Heart left ventricle (tissue), 16 donors: ENCODE results near the gene TUBA4A. TPM values are rescaled to one million over a fixed set of nuclear protein-coding genes. Genes with fewer than 3 reads are reported as not detected.
A peak's percentile ranks its signal among the peaks of the same experiment; 100 is the strongest.
"Not testable (repeated sequence)": the region's sequence is repeated elsewhere in the genome, so short reads cannot be mapped to it uniquely, and the experiment has no call there.

Source experiments
- ATAC-seq, 4 donors: fragments of 200-7000 bp; cut with Tn5 transposase; one replicate each; pipeline ENCODE4 v1.9.1; 2020 to 2022; ENCODE audit warnings: moderate library complexity in 4 of 4, mild to moderate bottlenecking in 3 of 4, moderate number of reproducible peaks in 1 of 4
- DNase-seq, 5 donors: peaks; one replicate each; pipeline ENCODE4 v3.0.0-alpha.2; 2020
- H3K27ac ChIP-seq, 12 donors: fragments of 200-600 bp; sonication (generic) in 4 of 12; one replicate each; pipeline versions ENCODE4 v1.5.0 to v1.8.0; 2016 to 2022; ENCODE audit warnings: mild to moderate bottlenecking in 2 of 12
- H3K27me3 ChIP-seq, 9 donors: fragments of 200-600 bp; sonication (generic) in 2 of 9; one replicate each; pipeline versions ENCODE4 v1.5.1 to v1.8.0; 2016 to 2022; ENCODE audit warnings: mild to moderate bottlenecking in 3 of 9
- H3K36me3 ChIP-seq, 9 donors: fragments of 200-600 bp; sonication (generic) in 2 of 9; one replicate each; pipeline versions ENCODE4 v1.5.0 to v1.8.0; 2018 to 2022; ENCODE audit warnings: mild to moderate bottlenecking in 2 of 9
- H3K4me1 ChIP-seq, 12 donors: fragments of 200-600 bp; sonication (generic) in 4 of 12; one replicate each; pipeline versions ENCODE4 v1.5.0 to v1.8.0; 2016 to 2022; ENCODE audit warnings: mild to moderate bottlenecking in 3 of 12
- H3K4me3 ChIP-seq, 12 donors: fragments of 200-600 bp; sonication (generic) in 4 of 12; one replicate each; pipeline versions ENCODE4 v1.5.0 to v1.8.0; 2017 to 2022; ENCODE audit warnings: mild to moderate bottlenecking in 9 of 12, moderate library complexity in 4 of 12
- H3K9me3 ChIP-seq, 12 donors: fragments of 200-600 bp; sonication (generic) in 4 of 12; one replicate each; pipeline versions ENCODE4 v1.5.0 to v1.8.0; 2016 to 2022; ENCODE audit warnings: mild to moderate bottlenecking in 1 of 12
- POLR2A ChIP-seq, 2 donors: fragments of 450-650 bp; IDR thresholded peaks; one replicate each; pipeline ENCODE4 v1.6.1; 2017; ENCODE audit warnings: antibody characterized with exemption in 2 of 2, mild to moderate bottlenecking in 2 of 2, moderate library complexity in 2 of 2
- WGBS, 4 donors: extraction: QIAGEN DNeasy Blood & Tissue Kit in 2 of 4; methylation state at CpG; one replicate each; pipeline versions ENCODE4 v1.1.5 to v1.1.7; 2013 to 2018; 5-methylcytosine and 5-hydroxymethylcytosine counted together
- intact Hi-C, 10 donors: fragments of 100-400 bp; cut with DNase I; formaldehyde crosslinking; loops; one replicate each; pipeline versions ENCODE4 v1.11.1 to v1.14.2; 2022
- microRNA counts, 2 donors: library from miRNA; unstranded; fragments of <30 nt; microRNA quantifications; one replicate each; lab custom pipeline; 2016
- microRNA-seq, 4 donors: library from miRNA; unstranded; fragments of <30 nt; microRNA quantifications; one replicate each; pipeline versions ENCODE4 to v1.2.0, GENCODE V29; 2017 to 2020
- polyA plus RNA-seq, 2 donors: library from polyadenylated mRNA; stranded (reverse); fragments of 200-250 nt; gene quantifications; one replicate each; pipeline ENCODE4 v1.2.3, GENCODE V29; 2013
- total RNA-seq, 9 donors: library from RNA; depleted of rRNA in 2 of 9; stranded (reverse); fragments of >200 nt in 2 of 9; fragmentation: NEBNext Ultra II Directional in 3 of 9; extraction: Animal tissue kit (Norgen Biotek cat#: 25700) in 3 of 9; gene quantifications; one replicate each; pipeline versions ENCODE4 v1.1.0 to v1.2.4, GENCODE V29; 2016 to 2023
- TF ChIP-seq, protein P1 (sequence below), 12 donors: fragments of 200-600 bp; sonication (generic) in 4 of 12; IDR thresholded peaks; one replicate each; pipeline versions ENCODE4 v1.5.0 to v1.8.0; 2018 to 2022; ENCODE audit warnings: antibody characterized with exemption in 12 of 12, mild to moderate bottlenecking in 5 of 12
- donor health status: ischemic (EF 13 %, LVEDD 7.1; RV severe dilation, severe dysfunction).
- donor health status: healthy with polysubstance abuse.
- donor health status: DM: no; HTN: yes; CAD: no.
- donor health status: DM: no; HTN: no; CAD: no.
- donor health status: ischemic (EF 25% LVEDD 6.9; RV normal size, moderate dysfunction).
- donor health status: ischemic (EF 25% LVEDD 5.7; RV mildly dilated, moderate dysfunction).
- donor health status: healthy.
- donor health status: DM: yes; HTN: yes; CAD: no.
- donor health status: ischemic (EF 35%, LVEDD 5.7; RV mildly dilated, moderate dysfunction).
- donor health status: nonischemic (EF 11% LVEDD 7.7; RV severe dilation, severe dysfunction).
- donor health status: DM: yes; HTN: yes; CAD: no.
- donor health status: PGD.
- donor health status: ischemic (EF 29% LVEDD 5.4; RV normal size, mild dysfunction).
- donor health status: nonischemic (EF 23%, LVEDD 6.1; RV moderate dilation, normal function).

TUBA4A gene
- total and polyA plus RNA-seq, 11 donors = 137 to 381 (median 193) TPM

DNA sequence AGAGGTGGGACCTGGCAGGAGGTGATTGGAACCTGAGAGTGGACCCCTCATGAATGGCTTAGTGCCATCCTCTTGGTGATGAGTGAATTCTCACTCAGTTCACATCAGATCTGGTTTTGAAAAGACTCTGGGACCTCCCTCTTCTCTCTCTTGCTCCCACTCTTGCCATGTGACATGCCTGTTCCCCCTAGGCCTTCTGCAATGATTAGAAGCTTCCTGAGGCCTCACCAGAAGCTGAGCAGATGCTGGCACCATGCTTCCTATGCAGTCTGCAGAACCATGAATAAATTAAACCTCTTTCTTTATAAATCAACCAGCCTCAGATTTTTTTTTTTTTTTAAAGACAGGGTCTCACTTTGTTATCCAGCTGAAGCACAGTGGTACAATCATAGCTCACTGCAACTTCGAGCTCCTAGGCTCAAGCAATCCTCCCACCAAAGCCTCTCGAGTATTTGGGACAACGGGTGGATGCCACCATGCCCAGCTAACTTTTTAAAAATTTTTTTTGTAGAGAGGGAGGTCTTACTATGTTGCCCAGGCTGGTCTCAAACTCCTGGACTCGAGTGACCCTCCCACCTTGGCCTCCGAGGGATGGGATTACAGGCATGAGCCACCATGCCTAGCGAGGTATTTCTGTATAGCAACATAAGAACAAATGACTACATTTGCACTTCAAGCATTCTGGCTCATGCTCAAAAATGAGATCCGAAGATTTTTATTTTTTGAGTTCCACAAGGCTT is 49.1 kb downstream of the TUBA4A start:
- ATAC-seq (no peak), DNase-seq (peak in 1 of 5 donors; percentile 3)
- 91 to 95% (median 94%) methylated on average over 7 of the region's 7 CpGs for WGBS, 4 donors
- no peak overlapping the region for H3K4me3 ChIP-seq
- H3K36me3 ChIP-seq = peaks cover 0 to 20% (median 17%) of the 10 kb centered on the region in 9 donors
- peaks cover 0 to 3% (median 0%) of the 10 kb centered on the region in 9 donors for H3K27me3 ChIP-seq
- intact Hi-C loops = loop anchor here in 7 of 10 donors (2.0 to 5.0 kb wide), 4 partner anchors 24 to 42 kb away; partner anchors contain the start of genes NHEJ1 (in 3 of the 7) and SLC23A3 (in 3 of the 7)
- peaks cover 0 to 25% (median 17%) of the 10 kb centered on the region in 12 donors for H3K4me1 ChIP-seq
- no peak for TF ChIP-seq POLR2A (IDR thresholded peaks at IDR 0.05)
- TF ChIP-seq, protein P1, sequence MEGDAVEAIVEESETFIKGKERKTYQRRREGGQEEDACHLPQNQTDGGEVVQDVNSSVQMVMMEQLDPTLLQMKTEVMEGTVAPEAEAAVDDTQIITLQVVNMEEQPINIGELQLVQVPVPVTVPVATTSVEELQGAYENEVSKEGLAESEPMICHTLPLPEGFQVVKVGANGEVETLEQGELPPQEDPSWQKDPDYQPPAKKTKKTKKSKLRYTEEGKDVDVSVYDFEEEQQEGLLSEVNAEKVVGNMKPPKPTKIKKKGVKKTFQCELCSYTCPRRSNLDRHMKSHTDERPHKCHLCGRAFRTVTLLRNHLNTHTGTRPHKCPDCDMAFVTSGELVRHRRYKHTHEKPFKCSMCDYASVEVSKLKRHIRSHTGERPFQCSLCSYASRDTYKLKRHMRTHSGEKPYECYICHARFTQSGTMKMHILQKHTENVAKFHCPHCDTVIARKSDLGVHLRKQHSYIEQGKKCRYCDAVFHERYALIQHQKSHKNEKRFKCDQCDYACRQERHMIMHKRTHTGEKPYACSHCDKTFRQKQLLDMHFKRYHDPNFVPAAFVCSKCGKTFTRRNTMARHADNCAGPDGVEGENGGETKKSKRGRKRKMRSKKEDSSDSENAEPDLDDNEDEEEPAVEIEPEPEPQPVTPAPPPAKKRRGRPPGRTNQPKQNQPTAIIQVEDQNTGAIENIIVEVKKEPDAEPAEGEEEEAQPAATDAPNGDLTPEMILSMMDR (IDR thresholded peaks at IDR 0.05) = no peak
- H3K9me3 ChIP-seq = no peaks in the 10 kb centered on the region
- H3K27ac ChIP-seq = no peak overlapping the region

DNA sequence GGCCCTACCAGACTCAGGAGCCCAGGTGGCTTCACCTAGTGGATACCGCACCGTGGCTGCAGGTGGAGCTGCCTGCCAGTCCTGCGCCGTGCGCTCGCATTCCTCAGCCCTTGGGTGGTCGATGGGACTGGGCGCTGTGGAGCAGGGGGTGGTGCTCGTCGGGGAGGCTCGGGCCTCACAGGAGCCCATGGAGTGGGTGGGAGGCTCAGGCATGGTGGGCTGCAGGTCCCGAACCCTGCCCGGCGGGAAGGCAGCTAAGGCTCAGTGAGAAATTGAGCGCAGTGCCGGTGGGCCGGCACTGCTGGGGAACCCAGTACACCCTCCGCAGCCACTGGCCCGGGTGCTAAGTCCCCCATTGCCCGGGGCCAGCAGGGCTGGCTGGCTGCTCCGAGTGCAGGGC is 52.4 kb downstream of the TUBA4A start:
- H3K4me1 ChIP-seq, H3K9me3 ChIP-seq, ATAC-seq, H3K27ac ChIP-seq, H3K36me3 ChIP-seq, intact Hi-C loops, H3K4me3 ChIP-seq: not testable (repeated sequence)
- peak in 1 of 5 donors; percentile 0 for DNase-seq
- 89 to 93% (median 90%) methylated on average over 15 to 21 of the region's 21 CpGs for WGBS, 4 donors
- peaks cover 0 to 16% (median 0%) of the 10 kb centered on the region in 9 donors for H3K27me3 ChIP-seq

DNA sequence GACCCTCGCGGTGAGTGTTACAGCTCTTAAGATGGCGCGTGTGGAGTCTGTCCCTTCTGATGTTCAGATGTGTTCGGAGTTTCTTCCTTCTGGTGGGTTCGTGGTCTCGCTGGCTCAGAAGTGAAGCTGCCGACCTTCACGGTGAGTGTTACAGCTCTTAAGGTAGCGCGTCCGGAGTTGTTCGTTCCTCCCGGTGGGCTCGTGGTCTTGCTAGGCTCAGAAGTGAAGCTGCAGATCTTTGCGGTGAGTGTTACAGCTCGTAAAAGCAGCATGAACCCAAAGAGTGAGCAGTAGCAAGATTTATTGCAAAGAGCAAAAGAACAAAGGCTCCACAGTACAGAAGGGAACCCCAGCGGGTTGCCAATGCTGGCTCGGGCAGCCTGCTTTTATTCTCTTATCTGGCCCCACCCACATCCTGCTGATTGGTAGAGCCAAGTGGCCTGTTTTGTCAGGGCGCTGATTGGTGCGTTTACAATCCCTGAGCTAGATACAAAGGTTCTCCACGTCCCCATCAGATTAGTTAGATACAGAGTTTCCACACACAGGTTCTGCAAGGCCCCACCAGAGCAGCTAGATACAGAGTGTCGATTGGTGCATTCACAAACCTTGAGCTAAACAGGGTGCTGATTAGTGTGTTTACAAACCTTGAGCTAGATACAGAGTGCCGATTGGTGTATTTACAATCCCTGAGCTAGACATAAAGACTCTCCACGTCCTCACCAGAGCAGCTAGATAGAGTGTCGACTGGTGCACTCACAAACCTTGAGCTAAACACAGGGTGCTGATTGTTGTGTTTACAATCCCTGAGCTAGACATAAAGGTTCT is 53.0 kb downstream of the TUBA4A start:
- peak in 1 of 5 donors; percentile 1 for DNase-seq
- H3K27ac ChIP-seq, H3K4me3 ChIP-seq, H3K4me1 ChIP-seq, H3K9me3 ChIP-seq, H3K36me3 ChIP-seq, ATAC-seq, intact Hi-C loops: not testable (repeated sequence)
- 79 to 86% (median 81%) methylated on average over 25 to 26 of the region's 26 CpGs for WGBS, 4 donors
- peaks cover 0 to 16% (median 0%) of the 10 kb centered on the region in 9 donors for H3K27me3 ChIP-seq

MicroRNA genes within 50 kb of the gene (microRNA counts, 767-probe panel; counts per million panel counts)
- 1,023 to 1,986 counts per million in 2 donors for microRNA hsa-miR-153 (lab: Ali Mortazavi, UCI)

Small RNA genes lying within 50 kb of the gene (microRNA-seq; reads per million reads assigned to microRNA genes)
- 0 to 0.77 (median 0) reads per million in 4 donors for gene MIR153-1

Other genes starting within 250 kb of the TUBA4A start
- under 1 TPM in 1 of 9 donors, not detected in 8; 0.04 TPM for gene CFAP65, start 212.4 kb downstream of the TUBA4A start, total RNA-seq
- gene CFAP65, start 212.4 kb downstream of the TUBA4A start, polyA plus RNA-seq = not detected
- not detected for gene IHH, start 193.0 kb downstream of the TUBA4A start, total RNA-seq
- not detected for gene IHH, start 193.0 kb downstream of the TUBA4A start, polyA plus RNA-seq
- gene NHEJ1, start 93.1 kb downstream of the TUBA4A start, total RNA-seq = 10 to 100 TPM in 1 of 9 donors, 1 to 10 TPM in 8; 4.6 to 13.2 (median 8.0) TPM
- 10 to 100 TPM in 1 of 2 donors, 1 to 10 TPM in 1; 3.7 to 17.0 TPM for gene NHEJ1, start 93.1 kb downstream of the TUBA4A start, polyA plus RNA-seq
- under 1 TPM in 8 of 9 donors, not detected in 1; 0.12 to 0.92 (median 0.44) TPM for gene SLC23A3, start 83.9 kb downstream of the TUBA4A start, total RNA-seq
- under 1 TPM; 0.17 to 0.84 TPM for gene SLC23A3, start 83.9 kb downstream of the TUBA4A start, polyA plus RNA-seq
- gene CNPPD1, start 77.0 kb downstream of the TUBA4A start, total RNA-seq = 10 to 100 TPM; 40.1 to 81.8 (median 57.2) TPM
- 100 to 1,000 TPM in 1 of 2 donors, 10 to 100 TPM in 1; 37.3 to 118 TPM for gene CNPPD1, start 77.0 kb downstream of the TUBA4A start, polyA plus RNA-seq
- 10 to 100 TPM; 28.3 to 55.8 (median 38.2) TPM for gene RETREG2, start 75.6 kb downstream of the TUBA4A start, total RNA-seq
- 10 to 100 TPM; 13.4 to 56.0 TPM for gene RETREG2, start 75.6 kb downstream of the TUBA4A start, polyA plus RNA-seq
- 10 to 100 TPM; 13.9 to 32.3 (median 23.5) TPM for gene ZFAND2B, start 47.1 kb downstream of the TUBA4A start, total RNA-seq
- 10 to 100 TPM; 17.6 to 35.7 TPM for gene ZFAND2B, start 47.1 kb downstream of the TUBA4A start, polyA plus RNA-seq
- gene ABCB6, start 35.0 kb downstream of the TUBA4A start, total RNA-seq = 10 to 100 TPM; 12.1 to 28.1 (median 17.9) TPM
- gene ABCB6, start 35.0 kb downstream of the TUBA4A start, polyA plus RNA-seq = 10 to 100 TPM; 25.3 to 30.4 TPM
- gene ATG9A, start 24.3 kb downstream of the TUBA4A start, total RNA-seq = 100 to 1,000 TPM in 3 of 9 donors, 10 to 100 TPM in 6; 62.8 to 147 (median 83.5) TPM
- gene ATG9A, start 24.3 kb downstream of the TUBA4A start, polyA plus RNA-seq = 100 to 1,000 TPM in 1 of 2 donors, 10 to 100 TPM in 1; 28.3 to 133 TPM
- gene ANKZF1, start 24.1 kb downstream of the TUBA4A start, total RNA-seq = 10 to 100 TPM; 14.0 to 36.8 (median 28.0) TPM
- 10 to 100 TPM; 15.2 to 22.5 TPM for gene ANKZF1, start 24.1 kb downstream of the TUBA4A start, polyA plus RNA-seq
- gene GLB1L, start 8.5 kb downstream of the TUBA4A start, total RNA-seq = 1 to 10 TPM; 1.6 to 7.9 (median 2.5) TPM
- 1 to 10 TPM; 1.3 to 1.8 TPM for gene GLB1L, start 8.5 kb downstream of the TUBA4A start, polyA plus RNA-seq
- 10 to 100 TPM; 13.8 to 26.9 (median 19.1) TPM for gene STK16, start 8.4 kb downstream of the TUBA4A start, total RNA-seq
- gene STK16, start 8.4 kb downstream of the TUBA4A start, polyA plus RNA-seq = 10 to 100 TPM; 13.8 to 31.6 TPM
- gene TUBA4B, start 675 bp downstream of the TUBA4A start, total RNA-seq = not detected
- not detected for gene TUBA4B, start 675 bp downstream of the TUBA4A start, polyA plus RNA-seq
- gene DNAJB2, start 25.4 kb upstream of the TUBA4A start, total RNA-seq = 10 to 100 TPM; 61.3 to 95.4 (median 74.9) TPM
- gene DNAJB2, start 25.4 kb upstream of the TUBA4A start, polyA plus RNA-seq = 100 to 1,000 TPM in 1 of 2 donors, 10 to 100 TPM in 1; 66.5 to 181 TPM
- gene PTPRN, start 55.5 kb upstream of the TUBA4A start, total RNA-seq = under 1 TPM in 3 of 9 donors, not detected in 6; 0.19 to 0.93 (median 0.59) TPM
- gene PTPRN, start 55.5 kb upstream of the TUBA4A start, polyA plus RNA-seq = under 1 TPM in 1 of 2 donors, not detected in 1; 0.12 TPM
- gene RESP18, start 78.8 kb upstream of the TUBA4A start, total RNA-seq = not detected
- gene RESP18, start 78.8 kb upstream of the TUBA4A start, polyA plus RNA-seq = not detected
- 100 to 1,000 TPM in 1 of 9 donors, 10 to 100 TPM in 8; 61.8 to 101 (median 73.4) TPM for gene DNPEP, start 134.0 kb upstream of the TUBA4A start, total RNA-seq
- gene DNPEP, start 134.0 kb upstream of the TUBA4A start, polyA plus RNA-seq = 10 to 100 TPM; 61.3 to 69.6 TPM
- over 10,000 TPM in 8 of 9 donors, 1,000 to 10,000 TPM in 1; 9,618 to 28,674 (median 17,979) TPM for gene DES, start 164.5 kb upstream of the TUBA4A start, total RNA-seq
- over 10,000 TPM; 15,024 to 19,385 TPM for gene DES, start 164.5 kb upstream of the TUBA4A start, polyA plus RNA-seq
- gene SPEG, start 180.9 kb upstream of the TUBA4A start, total RNA-seq = 100 to 1,000 TPM in 6 of 9 donors, 10 to 100 TPM in 3; 93.6 to 150 (median 114) TPM
- gene SPEG, start 180.9 kb upstream of the TUBA4A start, polyA plus RNA-seq = 10 to 100 TPM; 64.8 to 92.2 TPM
- gene GMPPA, start 245.0 kb upstream of the TUBA4A start, total RNA-seq = 10 to 100 TPM; 15.8 to 31.6 (median 20.1) TPM
- 10 to 100 TPM; 18.2 to 35.5 TPM for gene GMPPA, start 245.0 kb upstream of the TUBA4A start, polyA plus RNA-seq